DMS 273 treated with DMSO at 0.1 percent for 48 hours (cell line): ENCODE results near the gene GAMT.
A peak's percentile ranks its signal among the peaks of the same experiment; 100 is the strongest.

Experiments
- DNase-seq: peaks from one replicate; lab custom pipeline; 2025; lab: John Stamatoyannopoulos, UW

Gene GAMT

GRCh38 chr19:1418496-1418775 lies 17.1 kb upstream of the GAMT start:
- DNase-seq, result no peak

- DNase-seq, result no peak
These were observed 16.5 kb upstream of the GAMT start for GRCh38 chr19:1417681-1418495.

DNA sequence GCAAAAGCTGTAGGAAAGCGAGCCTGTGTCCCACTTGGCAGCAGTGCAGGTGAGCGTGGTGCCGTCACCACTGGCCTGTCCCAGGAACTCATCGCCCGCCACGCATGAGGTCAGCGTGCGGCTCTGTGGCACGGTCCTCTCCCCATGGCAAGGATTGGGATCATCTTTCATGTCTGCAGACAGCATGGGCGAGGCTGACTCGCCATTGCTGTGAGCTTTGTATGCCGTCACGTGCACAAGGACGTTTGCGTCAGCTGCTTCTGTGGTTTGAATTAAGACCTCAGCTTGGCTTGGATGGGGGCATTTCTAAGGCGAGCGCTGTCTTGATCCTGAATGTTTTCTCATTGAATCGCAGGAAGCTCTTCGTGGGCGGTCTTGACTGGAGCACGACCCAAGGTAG lies 15.8 kb upstream of the GAMT start:
- no peak for DNase-seq

DNA sequence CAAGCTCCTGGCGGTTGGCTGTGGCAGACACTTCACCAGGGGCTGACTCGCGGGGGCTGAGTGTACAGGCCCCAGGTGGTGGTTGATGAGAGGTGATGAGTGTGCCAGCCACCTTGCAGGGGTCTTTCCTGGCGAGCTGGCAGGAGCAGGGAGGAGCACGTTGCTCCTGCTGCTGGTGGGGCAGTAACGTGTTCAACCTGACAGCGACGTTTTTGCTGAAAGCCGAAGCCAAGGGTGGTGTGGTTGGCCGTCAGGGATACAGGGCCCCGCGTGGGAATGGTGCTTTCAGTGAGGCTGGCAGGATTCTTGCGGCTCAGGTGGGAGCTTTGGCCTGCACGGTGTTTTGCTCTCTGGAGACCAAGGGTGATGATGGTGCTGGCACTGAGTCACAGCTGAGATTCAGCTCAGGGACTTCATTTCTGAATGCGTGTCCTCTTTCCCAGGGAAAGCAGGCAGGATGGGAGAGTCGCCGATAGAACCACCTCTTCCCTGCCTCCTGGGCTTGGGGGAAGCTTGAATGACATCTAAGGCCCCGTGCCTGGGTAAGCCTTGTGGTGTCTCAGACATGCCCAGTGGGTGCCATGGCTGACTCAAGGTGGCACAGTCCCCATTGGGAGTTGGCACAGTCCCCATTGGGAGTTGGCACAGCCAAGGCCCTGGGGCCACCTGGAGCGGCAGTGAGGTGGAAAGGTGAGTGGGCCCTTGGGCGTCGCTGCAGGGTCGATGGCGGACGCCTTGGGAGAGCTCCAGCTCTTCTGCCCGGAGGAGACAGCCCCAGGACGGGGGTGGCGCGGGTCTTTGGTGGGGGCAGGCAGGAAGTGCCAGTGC lies 14.9 kb upstream of the GAMT start:
- DNase-seq, result no peak

GRCh38 chr19:1412995-1413800 lies 11.9 kb upstream of the GAMT start:
- no peak for DNase-seq

- no peak for DNase-seq
These were observed 11.1 kb upstream of the GAMT start for GRCh38 chr19:1412323-1412923.

DNA sequence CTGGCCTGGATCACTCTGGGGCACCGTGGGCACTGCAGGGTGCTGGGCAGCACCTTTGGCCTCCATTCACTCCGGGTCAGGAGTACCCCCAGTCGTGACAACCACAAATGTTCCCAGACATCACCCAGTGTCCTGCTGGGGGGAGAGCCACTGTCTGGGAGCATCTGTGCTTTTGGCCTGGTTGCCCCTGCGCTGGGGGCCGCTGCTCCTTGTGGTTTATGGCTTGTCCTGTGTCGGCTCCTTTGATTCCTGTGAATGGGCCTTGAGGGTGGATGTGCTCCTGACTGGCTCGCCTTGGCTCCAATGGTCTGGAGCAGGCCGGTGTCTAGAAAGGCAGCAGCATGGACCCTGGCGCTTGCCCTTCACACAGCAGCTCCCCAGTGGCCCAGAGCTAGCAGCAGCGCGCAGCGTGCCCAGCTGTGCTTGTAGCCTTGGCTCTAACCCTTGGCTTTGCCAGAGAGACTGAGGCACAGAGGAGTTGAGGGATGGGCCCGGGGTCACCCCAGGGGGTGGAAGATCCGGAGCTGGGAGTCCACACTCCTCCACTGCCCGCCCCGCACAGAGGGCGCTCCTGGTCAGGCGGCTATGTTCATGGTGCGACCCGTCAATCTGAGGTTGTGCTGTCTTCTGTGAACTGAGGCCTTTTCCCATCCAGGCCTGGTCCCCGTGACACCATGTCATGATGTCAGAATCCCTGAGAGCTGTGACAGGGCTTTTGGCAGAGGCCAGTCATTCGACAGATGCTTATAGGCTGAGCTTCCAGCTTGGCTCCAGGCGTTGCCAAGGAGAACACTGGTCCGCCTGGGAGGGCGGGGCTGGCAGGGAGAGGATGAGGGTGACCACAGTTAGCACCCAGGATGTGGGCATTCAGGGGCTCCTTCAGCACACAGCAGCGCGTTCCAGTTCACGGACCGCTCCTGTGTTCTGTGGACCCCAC lies 10.2 kb upstream of the GAMT start:
- DNase-seq, result peak; percentile 21

DNA sequence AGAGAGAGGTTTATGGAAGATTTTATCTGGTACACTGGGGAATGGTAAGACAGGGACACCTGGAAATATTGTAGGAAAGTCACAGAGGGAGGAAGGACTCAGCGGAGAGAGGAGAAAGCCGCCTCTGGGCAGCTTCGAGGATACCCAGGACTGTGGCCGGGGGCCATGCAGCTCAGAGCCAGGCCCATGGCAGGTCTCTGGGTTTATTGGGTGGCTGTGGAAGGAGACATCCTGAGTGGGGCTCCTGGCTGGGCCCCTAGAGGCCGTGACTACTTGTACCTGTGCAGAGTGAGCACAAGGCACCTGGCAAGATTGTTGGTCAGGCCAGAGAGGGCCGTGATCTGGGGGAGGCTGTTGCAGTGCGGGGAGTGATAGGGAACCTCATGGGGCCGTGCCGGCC lies 9.4 kb upstream of the GAMT start:
- DNase-seq, result no peak

- DNase-seq, result no peak
These were observed 8.9 kb upstream of the GAMT start for GRCh38 chr19:1410136-1410786.

DNA sequence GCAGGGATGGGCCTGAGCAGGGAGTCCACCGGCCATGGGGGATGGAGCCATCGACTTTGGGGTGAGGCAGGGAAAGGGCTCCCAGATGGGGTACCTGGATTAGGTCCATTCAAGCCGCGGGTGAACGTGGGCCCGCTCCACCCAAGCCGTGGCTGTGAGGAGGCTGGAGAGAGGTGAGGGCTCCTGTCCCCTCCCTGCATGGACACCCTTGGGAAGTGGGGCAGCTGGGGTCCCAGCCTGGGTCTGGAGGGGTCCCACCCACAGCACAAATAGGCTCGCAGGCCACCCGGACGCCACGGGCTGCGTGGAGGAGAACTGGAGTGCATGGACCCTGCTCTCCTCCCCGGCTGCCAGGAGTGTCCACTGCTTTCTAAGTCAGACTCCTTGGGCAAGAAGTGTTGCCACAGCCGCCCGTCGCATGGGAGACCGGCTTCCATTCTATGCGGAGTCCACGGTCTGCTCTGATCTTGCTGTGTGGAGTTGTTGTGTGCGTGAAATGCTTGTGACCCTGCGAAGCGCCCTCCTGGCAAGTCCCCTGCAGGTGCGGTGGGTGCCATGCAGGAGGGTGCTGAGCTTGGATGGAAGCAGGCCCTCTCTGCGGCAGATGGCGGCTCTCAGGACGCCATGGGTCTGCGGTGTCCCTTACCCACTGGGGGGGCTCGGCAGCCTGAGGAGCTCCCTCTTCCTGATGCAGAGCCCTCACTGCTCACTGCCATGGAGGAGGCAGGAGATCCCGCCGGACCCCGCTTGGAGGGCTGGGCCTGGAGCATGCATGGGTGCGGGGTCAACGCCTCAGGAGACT lies 8.1 kb upstream of the GAMT start:
- no peak for DNase-seq

DNA sequence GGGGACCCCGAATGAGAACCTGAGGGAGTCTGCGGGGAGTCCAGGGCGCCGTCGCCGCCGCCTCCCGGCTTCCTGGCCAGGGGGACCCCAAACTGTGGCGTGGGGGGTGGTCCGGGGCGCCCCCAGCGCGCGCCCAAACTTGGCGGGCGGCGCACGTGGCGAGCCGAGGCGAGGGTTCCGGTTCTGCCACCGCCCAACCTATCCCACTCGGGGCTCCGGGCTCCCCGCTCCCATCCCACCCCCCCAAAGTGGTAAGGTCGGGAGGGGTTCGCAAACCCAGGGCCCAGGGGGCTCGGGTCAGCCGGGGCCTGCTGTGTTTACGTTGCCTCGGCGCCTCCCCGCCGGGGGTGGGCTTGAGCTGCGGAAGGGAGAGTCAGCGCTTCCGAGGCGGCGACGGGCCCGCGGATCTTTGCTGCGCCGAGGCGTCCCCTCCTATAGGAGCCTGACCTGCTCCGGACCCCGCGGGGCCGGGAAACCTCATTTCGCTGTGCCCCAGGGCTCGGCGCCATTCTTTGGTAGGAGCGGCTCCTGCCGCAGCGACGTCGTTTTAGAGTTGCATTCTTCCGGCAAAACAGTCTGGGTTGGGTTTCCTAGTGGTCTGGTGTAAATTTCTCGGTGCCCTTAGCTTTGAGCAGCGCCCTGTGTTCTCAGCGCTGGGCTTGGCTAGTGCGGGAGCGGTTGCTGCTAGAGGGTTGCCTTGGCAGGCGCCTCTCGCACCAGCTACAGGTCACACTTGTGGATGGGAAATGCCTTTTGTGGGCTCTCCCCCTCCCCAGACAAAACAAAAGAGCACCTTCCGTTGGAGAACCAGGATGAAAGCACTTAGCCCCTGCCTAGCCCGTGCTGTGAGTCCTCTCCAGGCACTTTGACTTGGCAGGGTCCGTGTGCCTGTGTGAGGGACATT lies 7.2 kb upstream of the GAMT start:
- DNase-seq, result no peak

GRCh38 chr19:1407528-1408299 lies 6.4 kb upstream of the GAMT start, which contains the start of gene DAZAP1:
DAZAP1 (plus strand) TSS chr19:1407586; CDS start chr19:1407774, 188 bp downstream.
- DNase-seq, result no peak

GRCh38 chr19:1406774-1407527 lies 5.6 kb upstream of the GAMT start:
- DNase-seq, result peak; percentile 91

DNA sequence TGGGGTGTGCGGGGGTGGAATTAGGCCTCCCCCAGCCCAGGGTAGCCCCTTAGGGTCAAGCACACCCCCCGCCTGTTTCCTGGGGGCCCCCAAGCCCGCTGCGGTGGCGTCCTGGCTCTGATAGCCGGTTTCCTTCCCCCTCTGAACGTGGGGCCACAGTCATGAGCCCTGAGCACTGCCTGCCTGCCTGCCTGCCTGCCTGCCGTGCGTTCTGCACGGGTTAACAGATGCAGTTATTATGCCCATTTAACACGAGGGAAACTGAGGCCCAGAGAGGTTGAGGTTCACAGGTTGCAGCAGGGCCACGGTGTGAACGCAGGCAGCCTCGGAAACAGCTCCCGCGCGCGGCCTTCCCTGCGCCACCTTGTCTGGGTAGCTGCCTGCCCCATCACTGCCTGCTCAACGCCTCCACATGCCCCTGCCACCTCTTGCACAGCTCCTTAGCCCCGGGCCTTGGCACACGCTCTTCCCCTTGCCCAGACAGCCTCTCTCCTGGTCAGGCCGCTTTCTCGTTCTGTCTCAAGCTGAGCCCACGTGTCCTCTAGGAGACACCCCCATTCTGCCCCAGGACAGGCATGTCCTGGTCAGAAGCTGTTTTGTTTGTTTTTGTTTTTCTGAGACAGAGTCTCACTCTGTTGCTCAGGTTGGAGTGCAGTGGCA lies 1.2 kb upstream of the GAMT start:
- no peak for DNase-seq

GRCh38 chr19:1401889-1402217 lies 511 bp upstream of the GAMT start:
- DNase-seq, result no peak

DNA sequence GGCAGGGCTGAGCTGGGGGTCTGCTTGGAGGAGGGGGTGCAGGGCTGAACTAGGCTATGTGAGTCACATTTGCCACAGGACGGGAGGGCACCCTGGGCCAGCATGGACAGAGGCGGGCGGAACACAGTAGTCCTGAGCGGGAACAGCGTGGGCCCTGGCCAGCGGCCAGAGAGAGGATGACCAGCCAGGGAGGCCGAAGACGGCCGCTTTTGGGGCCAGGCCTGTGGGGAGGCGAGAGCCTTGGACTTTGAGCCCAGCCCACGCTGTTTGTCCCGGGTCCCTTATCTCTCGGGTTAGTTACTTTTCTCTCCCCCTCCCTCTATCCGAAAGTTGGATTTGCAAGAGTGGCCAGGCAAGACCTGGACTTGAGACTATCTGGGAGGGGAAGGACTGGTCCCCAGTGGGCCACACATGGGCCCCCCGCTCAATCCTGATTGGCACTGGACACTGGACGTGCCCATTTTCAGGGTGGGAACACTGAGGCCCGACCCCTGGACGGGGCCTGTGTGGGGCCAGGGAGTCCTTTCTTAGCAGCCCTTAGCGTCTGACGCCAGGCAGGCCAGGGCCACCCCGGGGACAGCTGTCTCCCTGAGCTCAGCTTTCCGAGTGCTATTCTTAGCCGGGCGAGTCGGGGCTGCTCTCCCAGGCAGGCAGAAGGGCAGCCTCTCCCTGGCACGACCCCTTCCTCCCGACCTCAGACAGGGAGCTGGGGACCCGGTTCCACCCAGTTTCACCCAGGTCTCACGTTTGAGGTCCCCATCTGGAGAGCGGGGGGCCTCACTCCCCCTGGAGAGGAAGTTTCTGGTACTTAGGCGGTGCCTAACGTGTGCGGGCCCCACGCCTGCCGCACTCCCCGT lies 833 bp downstream of the GAMT start:
- peak; percentile 27 for DNase-seq
